Activated naive CD4-positive, alpha-beta T cell treated with anti-CD3 and anti-CD28 coated beads, Interleukin-2, amount 50 U/mL, for 24 hours (primary cell): ENCODE data around the gene MYL6B.

Experiments used
- H3K27ac Mint-ChIP-seq: one replicate; pipeline ENCODE4 v1.8.0; 2021; ENCODE audit warnings: mild to moderate bottlenecking, mixed read lengths
- H3K27me3 Mint-ChIP-seq: one replicate; pipeline ENCODE4 v1.8.0; 2021; ENCODE audit warnings: mixed read lengths
- H3K36me3 Mint-ChIP-seq: one replicate; pipeline ENCODE4 v1.8.0; 2021; ENCODE audit warnings: mixed read lengths
- H3K4me1 Mint-ChIP-seq: one replicate; pipeline ENCODE4 v1.8.0; 2021; ENCODE audit warnings: mixed read lengths
- H3K4me3 Mint-ChIP-seq: one replicate; pipeline ENCODE4 v1.8.0; 2021; ENCODE audit warnings: mild to moderate bottlenecking, mixed read lengths
- H3K9me3 Mint-ChIP-seq: one replicate; pipeline ENCODE4 v1.8.0; 2021; ENCODE audit warnings: mixed read lengths

The MYL6B gene

DNA sequence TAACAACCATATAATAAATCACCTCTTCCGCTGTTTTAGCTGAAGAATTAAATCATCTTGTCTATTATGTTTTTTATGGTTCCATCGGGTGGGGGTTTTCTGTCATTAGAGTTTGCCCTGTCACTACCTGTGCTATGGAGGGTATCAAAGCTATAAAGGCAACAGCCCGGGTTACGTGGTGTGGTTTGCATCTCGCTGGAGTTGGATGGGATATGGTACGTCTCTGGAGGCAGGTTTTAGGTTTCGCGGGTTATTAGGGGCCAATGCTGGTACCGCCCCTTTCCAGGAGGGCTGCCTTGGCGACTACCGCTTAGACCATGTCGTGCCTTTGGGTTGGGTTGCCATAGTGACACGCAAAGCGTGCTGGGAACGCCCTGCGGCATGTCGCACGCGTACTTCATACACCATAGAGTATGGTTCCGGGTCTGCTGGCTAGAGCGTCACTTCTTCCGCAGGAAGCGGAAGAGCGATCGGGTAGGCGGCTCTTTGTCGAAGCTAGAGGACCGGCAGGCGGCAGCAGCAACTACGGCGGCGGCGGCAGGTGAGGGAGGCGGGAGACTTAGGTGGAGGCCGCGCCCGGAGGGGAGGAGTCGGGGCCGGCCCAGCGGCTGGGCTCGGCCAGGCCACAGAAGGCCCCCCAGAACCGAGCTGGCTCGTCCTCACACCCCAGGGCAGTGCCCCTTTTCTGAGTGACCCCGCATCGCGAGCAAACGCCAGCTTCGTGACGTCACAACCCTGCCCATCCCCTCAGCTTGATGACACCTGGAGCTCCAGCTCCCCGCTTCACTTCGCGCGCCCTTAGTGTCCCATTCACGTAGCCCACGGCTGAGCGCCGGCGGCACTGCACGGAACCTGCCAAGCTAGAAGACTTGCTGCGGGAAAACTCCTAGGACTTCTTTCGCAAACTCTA is 34.4 kb upstream of the MYL6B start, which contains the start of gene ZC3H10:
TSS of gene ZC3H10 (plus strand) at position 489 of the 910 bp plus-strand sequence. CDS start 2,297 bp downstream, outside the sequence.
- Mint-ChIP-seq H3K36me3 (peaks cover 18% of the 10 kb centered on the region), H3K4me3 (peak within 1 kb of the TSS; percentile 95), H3K9me3 (no peaks in the 10 kb centered on the region), H3K27me3 (no peaks in the 10 kb centered on the region), H3K27ac (peak within 1 kb of the TSS; percentile 95), H3K4me1 (peaks cover 20% of the 10 kb centered on the region)

DNA sequence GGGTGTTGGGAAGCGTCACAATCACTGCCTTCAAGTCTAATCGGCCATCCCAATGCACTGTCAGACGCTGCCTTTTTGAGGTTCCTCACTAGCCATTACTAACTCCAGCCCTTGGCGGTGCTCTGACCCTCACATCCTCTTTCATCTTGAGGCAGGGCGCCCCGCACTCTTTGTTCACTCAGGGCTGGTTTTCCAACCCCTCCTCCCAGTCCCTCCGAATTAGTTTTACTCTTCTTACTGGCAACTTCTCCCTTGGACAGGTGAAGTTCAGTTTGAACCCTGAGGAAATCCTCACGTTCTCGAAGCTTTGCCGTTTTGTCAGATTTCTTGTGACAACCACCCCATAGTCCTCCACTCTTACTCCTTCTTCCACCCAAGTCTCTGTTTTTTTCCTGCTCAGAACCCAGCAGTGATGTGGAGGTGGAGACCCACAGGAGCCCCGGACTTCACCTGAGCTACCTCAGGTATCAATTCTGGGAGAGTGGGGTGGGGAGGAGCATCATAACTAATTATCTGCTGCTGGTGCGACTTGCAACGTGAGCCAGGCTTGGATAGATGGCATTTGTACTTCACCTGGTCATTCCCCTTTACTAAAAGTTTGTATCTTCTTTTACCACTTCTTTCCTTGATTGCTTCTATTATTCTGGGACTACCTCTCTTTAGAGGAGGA is 33.6 kb upstream of the MYL6B start:
- H3K27me3 Mint-ChIP-seq = no peaks in the 10 kb centered on the region
- H3K4me3 Mint-ChIP-seq = peak overlapping the region; percentile 95
- no peaks in the 10 kb centered on the region for H3K9me3 Mint-ChIP-seq
- peaks cover 23% of the 10 kb centered on the region for H3K4me1 Mint-ChIP-seq
- peaks cover 14% of the 10 kb centered on the region for H3K36me3 Mint-ChIP-seq
- peak overlapping the region; percentile 91 for H3K27ac Mint-ChIP-seq

DNA sequence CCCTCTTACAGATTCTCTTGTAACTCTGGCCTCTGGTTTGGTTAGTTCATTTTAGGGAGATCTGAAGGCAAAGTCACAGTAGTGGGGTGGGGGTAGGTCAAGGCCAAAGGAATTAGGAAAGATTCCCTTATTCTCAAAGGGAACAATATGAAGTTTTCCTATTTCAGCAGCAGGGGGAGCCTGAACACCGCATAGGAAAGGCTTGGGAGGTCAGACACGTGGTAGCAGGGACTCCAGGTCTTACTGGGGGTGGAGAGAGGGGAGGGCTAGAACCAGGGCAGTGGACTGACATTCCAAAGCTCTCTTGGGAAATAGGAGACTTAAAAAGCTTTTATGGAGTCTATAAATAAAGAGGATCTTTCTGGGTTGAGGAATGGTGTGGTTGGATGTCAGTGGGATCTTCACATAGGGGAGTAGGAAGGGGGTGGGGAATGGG is 33.0 kb upstream of the MYL6B start:
- Mint-ChIP-seq H3K9me3 (no peaks in the 10 kb centered on the region), H3K36me3 (peaks cover 14% of the 10 kb centered on the region), H3K27ac (peak overlapping the region; percentile 91), H3K4me3 (peak overlapping the region; percentile 95), H3K4me1 (peaks cover 29% of the 10 kb centered on the region), H3K27me3 (no peaks in the 10 kb centered on the region)

DNA sequence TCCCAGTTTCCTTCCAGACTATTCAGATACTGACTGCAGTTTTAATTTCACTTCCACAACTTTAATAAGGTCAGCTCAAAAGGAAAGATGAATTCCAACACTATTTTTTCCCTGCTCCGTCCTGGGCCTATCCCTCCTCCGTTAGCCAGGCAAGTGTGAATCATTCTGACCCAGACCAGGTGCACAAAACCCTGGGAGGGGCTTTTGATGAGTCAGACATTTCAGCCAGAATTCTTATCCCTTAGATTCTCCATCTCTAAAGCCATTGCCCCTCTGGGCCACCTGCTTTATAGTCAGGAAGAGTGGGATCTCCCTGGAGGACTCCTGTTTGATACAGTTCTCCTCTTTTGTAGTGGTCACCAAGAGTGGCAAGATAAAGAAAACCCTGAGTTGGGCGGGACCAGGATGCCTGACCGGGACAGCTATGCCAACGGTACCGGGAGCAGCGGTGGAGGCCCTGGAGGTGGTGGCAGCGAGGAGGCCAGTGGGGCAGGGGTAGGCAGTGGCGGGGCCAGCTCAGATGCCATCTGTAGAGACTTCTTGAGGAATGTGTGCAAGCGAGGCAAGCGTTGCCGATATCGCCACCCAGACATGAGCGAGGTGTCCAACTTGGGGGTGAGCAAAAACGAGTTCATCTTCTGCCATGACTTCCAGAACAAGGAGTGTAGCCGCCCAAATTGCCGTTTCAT is 32.1 kb upstream of the MYL6B start:
- H3K36me3 Mint-ChIP-seq = peaks cover 14% of the 10 kb centered on the region
- H3K27me3 Mint-ChIP-seq = no peaks in the 10 kb centered on the region
- H3K4me1 Mint-ChIP-seq = peaks cover 34% of the 10 kb centered on the region
- H3K27ac Mint-ChIP-seq = peak overlapping the region; percentile 35
- no peaks in the 10 kb centered on the region for H3K9me3 Mint-ChIP-seq
- H3K4me3 Mint-ChIP-seq = peak overlapping the region; percentile 19

DNA sequence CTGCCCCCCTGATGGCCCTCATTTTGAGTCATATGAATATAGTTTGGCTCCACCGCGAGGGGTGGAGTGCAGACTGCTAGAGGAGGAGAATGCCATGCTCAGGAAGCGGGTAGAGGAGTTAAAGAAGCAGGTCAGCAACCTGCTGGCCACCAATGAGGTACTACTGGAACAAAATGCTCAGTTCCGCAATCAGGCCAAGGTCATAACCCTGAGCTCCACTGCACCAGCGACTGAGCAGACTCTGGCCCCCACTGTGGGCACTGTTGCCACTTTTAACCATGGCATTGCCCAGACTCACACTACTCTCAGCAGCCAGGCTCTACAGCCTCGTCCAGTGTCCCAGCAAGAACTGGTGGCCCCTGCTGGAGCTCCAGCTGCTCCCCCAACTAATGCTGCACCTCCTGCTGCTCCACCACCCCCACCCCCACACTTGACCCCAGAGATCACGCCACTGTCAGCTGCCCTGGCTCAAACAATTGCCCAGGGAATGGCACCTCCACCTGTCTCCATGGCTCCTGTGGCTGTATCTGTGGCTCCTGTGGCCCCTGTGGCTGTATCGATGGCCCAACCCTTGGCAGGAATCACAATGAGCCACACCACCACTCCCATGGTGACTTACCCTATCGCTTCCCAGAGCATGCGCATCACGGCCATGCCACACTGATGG is 31.1 kb upstream of the MYL6B start:
- Mint-ChIP-seq H3K4me1 (peaks cover 40% of the 10 kb centered on the region), H3K9me3 (no peaks in the 10 kb centered on the region), H3K4me3 (no peak overlapping the region), H3K36me3 (peaks cover 14% of the 10 kb centered on the region), H3K27me3 (no peaks in the 10 kb centered on the region), H3K27ac (peak overlapping the region; percentile 51)

DNA sequence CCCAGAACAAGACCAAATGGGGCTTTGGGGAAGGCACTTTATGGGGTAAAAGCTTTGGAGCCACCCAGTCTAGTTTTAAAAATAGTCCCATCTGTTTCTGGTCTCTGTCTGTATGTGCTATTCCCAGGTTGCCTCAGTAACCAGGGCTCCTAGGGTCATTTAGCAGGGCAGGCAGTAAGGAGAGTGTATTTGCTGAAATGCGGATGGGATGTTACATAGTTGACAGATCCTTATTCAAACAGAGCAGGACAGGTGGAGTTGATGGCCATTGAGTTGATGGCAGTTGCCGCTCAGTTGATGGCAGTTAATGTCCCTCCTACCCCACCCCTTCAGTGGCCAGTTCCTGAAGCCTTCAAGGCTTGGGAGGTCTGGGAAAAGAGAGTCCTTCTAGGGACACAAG is 29.8 kb upstream of the MYL6B start:
- Mint-ChIP-seq H3K27me3 (no peaks in the 10 kb centered on the region), H3K4me3 (no peak overlapping the region), H3K4me1 (peaks cover 53% of the 10 kb centered on the region), H3K27ac (no peak overlapping the region), H3K9me3 (no peaks in the 10 kb centered on the region), H3K36me3 (peaks cover 3% of the 10 kb centered on the region)

DNA sequence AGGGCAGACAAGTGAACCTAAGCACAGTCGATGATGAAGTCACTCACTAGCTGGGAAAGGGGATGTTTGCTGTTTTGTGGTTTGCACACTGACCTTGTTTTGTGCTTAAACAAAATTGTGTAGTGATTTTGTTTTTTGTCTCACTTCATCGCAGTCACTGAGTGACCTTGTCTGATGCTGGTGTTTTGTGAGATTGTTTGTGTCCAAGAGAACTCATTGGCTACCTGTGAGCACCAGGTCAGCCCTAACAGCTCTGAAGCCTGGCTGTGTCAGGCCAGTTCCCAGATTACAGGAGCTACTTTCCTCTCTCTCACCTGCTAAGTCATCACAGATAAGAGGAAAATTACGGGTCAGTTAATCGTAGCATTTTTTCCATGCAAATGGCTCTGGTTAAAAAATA is 28.3 kb upstream of the MYL6B start:
- Mint-ChIP-seq H3K4me3 (no peak overlapping the region), H3K9me3 (no peaks in the 10 kb centered on the region), H3K27ac (no peak overlapping the region), H3K4me1 (peaks cover 47% of the 10 kb centered on the region), H3K36me3 (no peaks in the 10 kb centered on the region), H3K27me3 (no peaks in the 10 kb centered on the region)

DNA sequence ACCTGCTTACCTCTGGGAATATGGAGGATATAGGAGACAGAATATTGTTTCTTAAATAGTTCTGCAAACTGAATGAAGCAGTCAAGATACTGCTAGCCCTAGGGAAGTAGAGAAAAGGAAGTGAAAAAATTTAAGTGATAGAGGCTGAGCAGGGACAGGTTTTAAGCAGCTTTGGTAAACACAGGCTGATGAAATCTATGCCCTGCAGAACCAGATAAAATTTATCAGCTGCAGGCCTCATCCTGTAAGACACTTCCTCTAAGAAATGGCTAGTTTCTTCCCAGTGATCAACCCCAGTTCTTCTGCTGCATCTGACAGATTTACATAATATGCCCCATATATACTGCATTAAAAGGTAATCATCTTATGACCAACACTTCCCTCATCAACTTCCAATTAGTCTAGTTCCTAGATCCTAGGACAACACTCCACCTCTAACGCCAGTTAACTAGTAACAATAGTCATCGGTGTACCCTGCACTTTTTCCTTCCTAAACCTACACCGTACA is 25.6 kb upstream of the MYL6B start:
- peaks cover 60% of the 10 kb centered on the region for H3K4me1 Mint-ChIP-seq
- peak overlapping the region; percentile 74 for H3K27ac Mint-ChIP-seq
- no peaks in the 10 kb centered on the region for H3K9me3 Mint-ChIP-seq
- no peaks in the 10 kb centered on the region for H3K27me3 Mint-ChIP-seq
- peaks cover 3% of the 10 kb centered on the region for H3K36me3 Mint-ChIP-seq
- H3K4me3 Mint-ChIP-seq = peak overlapping the region; percentile 92

DNA sequence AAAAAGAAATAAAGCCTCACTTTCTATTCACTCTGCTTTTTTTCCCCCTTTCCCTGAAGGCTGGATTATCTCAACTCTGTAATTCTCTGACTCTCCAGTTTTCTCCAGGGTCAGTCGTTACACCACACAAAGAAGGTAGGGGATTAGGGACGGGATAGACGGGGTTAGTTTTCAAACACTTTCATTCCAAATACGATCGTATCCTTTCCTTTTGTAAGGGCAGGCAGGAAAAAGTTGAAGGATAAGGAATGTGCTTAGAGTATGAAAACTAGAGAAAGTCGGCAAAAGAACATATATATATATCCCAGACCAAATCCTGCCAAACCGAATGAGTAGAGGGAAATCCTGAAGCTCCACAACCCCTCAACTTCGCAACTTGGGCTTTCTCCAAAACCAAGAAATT is 24.9 kb upstream of the MYL6B start:
- peak overlapping the region; percentile 92 for H3K4me3 Mint-ChIP-seq
- no peaks in the 10 kb centered on the region for H3K27me3 Mint-ChIP-seq
- peaks cover 67% of the 10 kb centered on the region for H3K4me1 Mint-ChIP-seq
- peak overlapping the region; percentile 93 for H3K27ac Mint-ChIP-seq
- no peaks in the 10 kb centered on the region for H3K9me3 Mint-ChIP-seq
- H3K36me3 Mint-ChIP-seq = peaks cover 5% of the 10 kb centered on the region

DNA sequence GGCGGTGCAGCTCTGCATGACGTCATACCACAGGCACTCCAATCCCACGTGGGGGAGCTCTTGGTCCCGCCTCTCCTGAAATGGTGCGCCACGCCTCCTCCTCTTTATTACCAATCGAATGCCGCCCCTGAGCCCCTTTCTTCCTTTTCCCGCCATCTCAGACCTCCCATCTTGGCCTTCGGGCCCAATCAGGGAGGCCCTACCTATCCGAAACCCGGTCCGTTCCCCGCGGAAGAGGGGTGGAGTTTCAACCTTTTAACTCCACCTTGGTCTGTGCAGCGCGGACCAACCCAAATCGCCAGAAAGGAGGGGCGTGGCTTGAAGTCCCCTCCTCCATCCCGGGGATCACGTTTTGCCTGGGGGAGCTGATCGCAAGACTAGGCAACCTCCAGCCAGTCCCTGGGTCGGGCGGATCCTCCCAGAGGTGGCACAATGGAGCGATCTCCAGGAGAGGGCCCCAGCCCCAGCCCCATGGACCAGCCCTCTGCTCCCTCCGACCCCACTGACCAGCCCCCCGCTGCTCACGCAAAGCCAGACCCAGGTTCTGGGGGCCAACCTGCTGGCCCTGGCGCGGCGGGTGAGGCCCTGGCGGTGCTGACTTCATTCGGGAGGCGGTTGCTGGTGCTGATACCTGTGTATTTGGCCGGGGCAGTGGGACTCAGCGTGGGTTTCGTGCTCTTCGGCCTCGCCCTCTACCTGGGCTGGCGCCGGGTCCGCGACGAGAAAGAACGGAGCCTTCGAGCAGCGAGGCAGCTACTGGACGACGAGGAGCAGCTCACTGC is 24.3 kb upstream of the MYL6B start, which contains the start of gene ESYT1:
TSS of gene ESYT1 (plus strand) at position 380 of the 782 bp plus-strand sequence. CDS start at position 433, 53 bp downstream.
- Mint-ChIP-seq H3K36me3 (peaks cover 5% of the 10 kb centered on the region), H3K4me1 (peaks cover 70% of the 10 kb centered on the region), H3K4me3 (peak within 1 kb of the TSS; percentile 92), H3K27ac (peak within 1 kb of the TSS; percentile 95), H3K27me3 (no peaks in the 10 kb centered on the region), H3K9me3 (no peaks in the 10 kb centered on the region)

DNA sequence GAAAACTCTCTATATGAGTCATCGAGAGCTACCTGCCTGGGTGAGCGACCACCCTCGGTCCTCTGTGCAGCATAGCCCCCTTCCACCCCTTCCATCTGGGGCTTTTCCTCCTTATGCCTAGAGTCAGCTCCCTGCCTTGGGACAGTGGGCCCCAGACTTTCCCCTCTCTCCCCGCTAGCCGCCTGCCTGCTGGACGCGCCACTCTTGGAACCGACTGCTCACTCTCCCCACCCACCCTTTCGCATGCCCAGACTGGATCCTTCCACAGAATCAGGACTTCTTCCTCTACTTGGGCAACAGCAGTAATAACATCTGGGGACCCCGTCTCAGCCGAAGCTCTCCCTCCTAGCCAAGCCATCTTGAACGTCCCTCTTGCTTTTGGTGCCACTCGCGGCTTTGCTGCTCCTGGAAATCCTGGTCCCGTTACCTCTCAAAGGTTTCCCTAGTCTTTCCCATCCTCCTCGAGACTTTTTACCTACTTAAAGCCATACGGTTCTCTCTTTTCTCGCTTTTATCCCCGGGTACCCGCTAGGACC is 23.6 kb upstream of the MYL6B start:
- Mint-ChIP-seq H3K27ac (peak overlapping the region; percentile 95), H3K4me3 (peak overlapping the region; percentile 92)

DNA sequence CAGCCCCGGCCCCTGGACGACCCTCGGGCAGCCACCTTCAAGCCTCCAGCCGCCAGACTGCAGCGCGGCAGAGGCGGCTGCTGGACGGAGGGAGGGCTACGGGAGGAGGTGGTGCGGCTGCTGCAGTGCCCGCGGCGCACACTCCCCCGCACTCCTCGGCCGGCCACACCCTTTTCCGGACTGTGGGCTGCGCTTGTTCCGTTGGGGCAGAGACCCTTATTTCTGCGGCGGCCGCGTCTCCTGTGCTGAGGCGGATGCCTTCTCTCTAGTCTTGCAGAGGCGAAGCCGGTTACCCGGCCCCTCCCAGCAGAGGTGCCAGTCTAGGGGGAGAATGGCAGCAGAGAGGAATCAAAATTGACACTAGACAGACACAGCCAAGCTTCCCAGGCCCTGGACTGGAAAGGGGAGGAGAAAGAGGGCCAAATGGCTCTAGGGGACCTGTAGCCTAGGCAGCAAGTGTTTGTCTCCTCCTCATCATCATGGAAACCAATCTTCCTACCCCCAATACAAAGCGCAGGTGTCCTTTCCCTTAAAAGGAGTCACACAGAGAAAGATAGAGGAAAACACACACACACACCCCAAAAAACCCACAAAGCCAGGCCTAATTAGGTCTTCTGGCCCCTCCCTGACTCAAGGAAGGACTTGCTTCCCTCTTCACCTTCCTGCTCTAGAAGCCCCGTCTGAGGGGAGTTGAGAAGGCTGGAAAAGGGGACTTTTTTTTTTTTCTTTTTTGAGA is 23.0 kb upstream of the MYL6B start:
- Mint-ChIP-seq H3K27me3 (no peaks in the 10 kb centered on the region), H3K27ac (peak overlapping the region; percentile 95), H3K4me1 (peaks cover 68% of the 10 kb centered on the region), H3K4me3 (peak overlapping the region; percentile 92), H3K9me3 (no peaks in the 10 kb centered on the region), H3K36me3 (peaks cover 13% of the 10 kb centered on the region)

More for the DNA sequence above, 23.6 kb upstream of the MYL6B start:
- H3K4me1 Mint-ChIP-seq = peaks cover 72% of the 10 kb centered on the region
- no peaks in the 10 kb centered on the region for H3K9me3 Mint-ChIP-seq
- H3K27me3 Mint-ChIP-seq = no peaks in the 10 kb centered on the region
- peaks cover 9% of the 10 kb centered on the region for H3K36me3 Mint-ChIP-seq

DNA sequence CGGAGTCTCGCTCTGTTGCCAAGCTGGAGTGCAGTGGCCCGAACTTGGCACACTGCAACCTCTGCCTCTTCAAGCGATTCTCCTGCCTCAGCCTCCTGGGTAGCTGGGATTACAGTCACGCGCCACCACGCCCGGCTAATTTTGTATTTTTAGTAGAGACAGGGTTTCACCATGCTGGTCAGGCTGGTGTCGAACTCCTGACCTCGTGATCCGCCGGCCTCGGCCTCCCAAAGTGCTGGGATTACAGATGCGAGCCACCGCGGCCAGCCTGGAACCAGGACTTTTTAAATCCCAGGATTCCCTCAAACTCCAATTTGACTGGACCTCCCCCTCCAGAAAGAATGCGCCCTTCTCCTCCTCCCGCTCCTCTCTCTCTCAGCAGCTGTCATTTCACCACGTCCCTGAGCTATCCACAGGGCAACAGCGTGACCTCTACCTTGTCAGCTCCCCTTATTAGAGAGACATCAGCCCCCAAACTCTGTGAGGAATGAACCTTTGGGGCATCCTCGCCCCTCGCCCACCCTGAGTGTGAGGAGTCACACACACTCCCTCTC is 22.4 kb upstream of the MYL6B start:
- Mint-ChIP-seq H3K4me1 (peaks cover 65% of the 10 kb centered on the region), H3K4me3 (peak overlapping the region; percentile 92), H3K36me3 (peaks cover 14% of the 10 kb centered on the region), H3K27me3 (no peaks in the 10 kb centered on the region), H3K9me3 (no peaks in the 10 kb centered on the region), H3K27ac (peak overlapping the region; percentile 93)
